Breast epithelium (tissue), 3 donors: ENCODE measurements around the gene LMO1.

ENCODE experiments used
- CTCF ChIP-seq, 3 donors: fragments of 450-650 bp; IDR thresholded peaks; one replicate each; pipeline ENCODE4 v1.5.1; 2016 to 2017; ENCODE audit warnings: antibody characterized with exemption in 3 of 3, mild to moderate bottlenecking in 3 of 3, moderate library complexity in 3 of 3
- POLR2AphosphoS5 ChIP-seq, 3 donors: sonication (generic); formaldehyde crosslinking; IDR thresholded peaks; one replicate each; pipeline ENCODE4 v1.6.1; 2017; ENCODE audit warnings: antibody characterized with exemption in 3 of 3

- TF ChIP-seq POLR2AphosphoS5 (IDR thresholded peaks at IDR 0.05): no peak
- no peak for TF ChIP-seq CTCF (IDR thresholded peaks at IDR 0.05)
Measured at GRCh38 chr11:8231979-8232378, 31.7 kb downstream of the LMO1 start.
